ENCODE data around the gene OARD1. TPM values are rescaled to one million over a fixed set of nuclear protein-coding genes. Genes with fewer than 3 reads are reported as not detected.

The OARD1 gene
- total and polyA plus RNA-seq, 2 donors (not counting 1 experiment from before 2014, with no cell fraction given) = 9.6 to 52.5 TPM

DNA sequence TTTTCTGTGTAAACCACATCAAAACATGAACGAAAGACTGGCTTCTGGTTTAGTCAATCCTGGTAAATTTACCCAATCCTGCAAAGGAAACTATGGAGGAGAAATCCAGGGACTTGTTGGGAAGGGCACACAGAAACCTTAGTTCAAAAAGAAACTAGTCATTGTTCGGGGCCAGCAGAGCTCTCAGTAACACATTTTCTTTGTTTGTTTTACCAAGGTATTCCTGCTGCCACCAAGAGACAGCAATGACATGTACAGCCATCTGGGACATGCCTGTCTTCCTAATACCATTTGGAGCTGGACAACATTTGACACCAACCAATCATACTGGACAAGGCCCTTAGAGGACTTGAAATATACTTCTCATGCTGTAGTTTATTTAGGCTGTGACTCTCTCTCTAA is 8.3 kb downstream of the OARD1 start:
- H3K27me3 ChIP-seq (replicated peaks in 1 of 4; ENCODE audit: control extremely low read depth in 1 of 4, control insufficient read depth in 3 of 4, insufficient read depth in 4 of 4, low read length in 3 of 4) = no peaks in the 10 kb centered on the region
- no peak for ATAC-seq (ENCODE audit: low read depth)
- ChIA-PET CTCF (interaction anchor here (1.3 kb wide), 1 partner anchor 26 kb away, joined by 3 read pairs; no protein-coding TSS in a partner anchor), POLR2A (interaction anchor here (1.0 kb wide), 1 partner anchor 15 kb away, joined by 5 read pairs; no protein-coding TSS in a partner anchor)
- Mint-ChIP-seq H3K27ac (no peak overlapping the region), H3K4me3 (no peak overlapping the region), H3K4me1 (peaks cover 5% of the 10 kb centered on the region), H3K27me3 (no peaks in the 10 kb centered on the region), H3K9me3 (ENCODE audit: insufficient read depth) (no peaks in the 10 kb centered on the region)
- no peaks in the 10 kb centered on the region for H4K20me1 ChIP-seq (ENCODE audit: control insufficient read depth, insufficient read depth, low read length, poor library complexity, severe bottlenecking)
- no peak overlapping the region for H3K4me2 ChIP-seq (replicated peaks; ENCODE audit: low read depth, low read length, poor library complexity, severe bottlenecking)
- H3K79me2 ChIP-seq (ENCODE audit: control insufficient read depth, insufficient read depth, low read length) = peaks cover 11% of the 10 kb centered on the region
- no peak overlapping the region for H3K9ac ChIP-seq (ENCODE audit: low read length)
- H3K36me3 ChIP-seq (replicated peaks in 1 of 2; ENCODE audit: control extremely low read depth in 1 of 2, control insufficient read depth in 1 of 2, extremely low read depth in 1 of 2, insufficient read depth in 2 of 2, low read length in 1 of 2) = peaks cover 12 to 74% of the 10 kb centered on the region in 2 experiments
- no peak overlapping the region for H3K4me3 ChIP-seq (ENCODE audit: control extremely low read depth in 1 of 5, extremely low read depth in 1 of 5, insufficient read depth in 1 of 5, low read depth in 2 of 5, low read length in 4 of 5)
- 70% methylated on average over 2 of the region's 2 CpGs for WGBS (ENCODE audit: insufficient coverage)
- no peak overlapping the region for H3K27ac ChIP-seq (ENCODE audit: low read length in 2 of 2)
- TF ChIP-seq, protein P1, sequence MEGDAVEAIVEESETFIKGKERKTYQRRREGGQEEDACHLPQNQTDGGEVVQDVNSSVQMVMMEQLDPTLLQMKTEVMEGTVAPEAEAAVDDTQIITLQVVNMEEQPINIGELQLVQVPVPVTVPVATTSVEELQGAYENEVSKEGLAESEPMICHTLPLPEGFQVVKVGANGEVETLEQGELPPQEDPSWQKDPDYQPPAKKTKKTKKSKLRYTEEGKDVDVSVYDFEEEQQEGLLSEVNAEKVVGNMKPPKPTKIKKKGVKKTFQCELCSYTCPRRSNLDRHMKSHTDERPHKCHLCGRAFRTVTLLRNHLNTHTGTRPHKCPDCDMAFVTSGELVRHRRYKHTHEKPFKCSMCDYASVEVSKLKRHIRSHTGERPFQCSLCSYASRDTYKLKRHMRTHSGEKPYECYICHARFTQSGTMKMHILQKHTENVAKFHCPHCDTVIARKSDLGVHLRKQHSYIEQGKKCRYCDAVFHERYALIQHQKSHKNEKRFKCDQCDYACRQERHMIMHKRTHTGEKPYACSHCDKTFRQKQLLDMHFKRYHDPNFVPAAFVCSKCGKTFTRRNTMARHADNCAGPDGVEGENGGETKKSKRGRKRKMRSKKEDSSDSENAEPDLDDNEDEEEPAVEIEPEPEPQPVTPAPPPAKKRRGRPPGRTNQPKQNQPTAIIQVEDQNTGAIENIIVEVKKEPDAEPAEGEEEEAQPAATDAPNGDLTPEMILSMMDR (IDR thresholded peaks at IDR 0.05) = no peak
- TF ChIP-seq EZH2 (IDR thresholded peaks at IDR 0.05; ENCODE audit: borderline replicate concordance, insufficient read depth, low read depth, low read length, poor library complexity, severe bottlenecking) = no peak
- DNase-seq = no peak
- H3K4me1 ChIP-seq (ENCODE audit: control insufficient read depth in 2 of 2, insufficient read depth in 2 of 2, low read length in 2 of 2) = no peaks in the 10 kb centered on the region
- intact Hi-C loops (cut with micrococcal nuclease) = no loop called here
- no peak overlapping the region for H2AFZ ChIP-seq (ENCODE audit: insufficient read depth, low read depth, low read length, poor library complexity, severe bottlenecking)
- H3K9me3 ChIP-seq (ENCODE audit: control extremely low read depth in 1 of 3, control insufficient read depth in 2 of 3, insufficient read depth in 1 of 3, low read length in 2 of 3) = no peaks in the 10 kb centered on the region

DNA sequence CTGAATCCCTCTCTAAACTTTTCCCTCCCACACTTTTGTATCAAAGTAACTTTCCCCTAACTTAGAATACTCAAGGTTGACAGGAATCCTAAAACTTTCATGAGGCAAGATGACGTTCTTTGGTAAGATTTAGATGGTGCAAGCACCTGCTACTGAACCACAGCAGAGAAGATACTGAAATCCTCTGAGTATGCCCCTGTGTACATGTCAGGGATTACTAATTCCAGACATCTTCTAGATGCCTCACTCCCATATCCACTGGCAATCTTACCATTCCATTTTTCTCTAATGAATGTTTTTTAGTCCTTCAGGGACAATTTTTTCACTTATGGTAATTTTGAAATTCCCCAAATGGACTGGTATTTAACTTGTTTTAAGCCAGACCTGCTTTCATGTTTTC is 10.1 kb downstream of the OARD1 start:
- H3K4me1 Mint-ChIP-seq = peaks cover 5% of the 10 kb centered on the region
- Histone ChIP-seq H2AFZ (ENCODE audit: insufficient read depth, low read depth, low read length, poor library complexity, severe bottlenecking) (no peak overlapping the region), H4K20me1 (ENCODE audit: control insufficient read depth, insufficient read depth, low read length, poor library complexity, severe bottlenecking) (no peaks in the 10 kb centered on the region), H3K9ac (ENCODE audit: low read length) (no peak overlapping the region), H3K9me3 (ENCODE audit: control extremely low read depth in 1 of 3, control insufficient read depth in 2 of 3, insufficient read depth in 1 of 3, low read length in 2 of 3) (no peaks in the 10 kb centered on the region), H3K36me3 (replicated peaks in 1 of 2; ENCODE audit: control extremely low read depth in 1 of 2, control insufficient read depth in 1 of 2, extremely low read depth in 1 of 2, insufficient read depth in 2 of 2, low read length in 1 of 2) (peaks cover 12 to 58% of the 10 kb centered on the region in 2 experiments), H3K4me1 (ENCODE audit: control insufficient read depth in 2 of 2, insufficient read depth in 2 of 2, low read length in 2 of 2) (no peaks in the 10 kb centered on the region), H3K4me2 (replicated peaks; ENCODE audit: low read depth, low read length, poor library complexity, severe bottlenecking) (no peak overlapping the region), H3K4me3 (ENCODE audit: control extremely low read depth in 1 of 5, extremely low read depth in 1 of 5, insufficient read depth in 1 of 5, low read depth in 2 of 5, low read length in 4 of 5) (no peak overlapping the region), H3K79me2 (ENCODE audit: control insufficient read depth, insufficient read depth, low read length) (peaks cover 11% of the 10 kb centered on the region), H3K27me3 (replicated peaks in 1 of 4; ENCODE audit: control extremely low read depth in 1 of 4, control insufficient read depth in 3 of 4, insufficient read depth in 4 of 4, low read length in 3 of 4) (no peaks in the 10 kb centered on the region), H3K27ac (ENCODE audit: low read length in 2 of 2) (no peak overlapping the region)
- intact Hi-C loops (cut with micrococcal nuclease) = no loop called here
- DNase-seq (no peak), ATAC-seq (ENCODE audit: low read depth) (no peak)
- POLR2A ChIA-PET = no interaction called here
- H3K4me3 Mint-ChIP-seq = no peak overlapping the region
- no peak overlapping the region for H3K27ac Mint-ChIP-seq
- TF ChIP-seq, protein P1 (IDR thresholded peaks at IDR 0.05) = no peak
- no peak for TF ChIP-seq EZH2 (IDR thresholded peaks at IDR 0.05; ENCODE audit: borderline replicate concordance, insufficient read depth, low read depth, low read length, poor library complexity, severe bottlenecking)
- no peaks in the 10 kb centered on the region for H3K27me3 Mint-ChIP-seq
- H3K9me3 Mint-ChIP-seq (ENCODE audit: insufficient read depth) = no peaks in the 10 kb centered on the region
- 100% methylated on average over 1 of the region's 1 CpG for WGBS (ENCODE audit: insufficient coverage)
- CTCF ChIA-PET = no interaction called here

Measured in B cell (primary cell).